ENCODE measurements around the gene AP2A2.
A peak's percentile ranks its signal among the peaks of the same experiment; 100 is the strongest.

AP2A2 gene

DNA sequence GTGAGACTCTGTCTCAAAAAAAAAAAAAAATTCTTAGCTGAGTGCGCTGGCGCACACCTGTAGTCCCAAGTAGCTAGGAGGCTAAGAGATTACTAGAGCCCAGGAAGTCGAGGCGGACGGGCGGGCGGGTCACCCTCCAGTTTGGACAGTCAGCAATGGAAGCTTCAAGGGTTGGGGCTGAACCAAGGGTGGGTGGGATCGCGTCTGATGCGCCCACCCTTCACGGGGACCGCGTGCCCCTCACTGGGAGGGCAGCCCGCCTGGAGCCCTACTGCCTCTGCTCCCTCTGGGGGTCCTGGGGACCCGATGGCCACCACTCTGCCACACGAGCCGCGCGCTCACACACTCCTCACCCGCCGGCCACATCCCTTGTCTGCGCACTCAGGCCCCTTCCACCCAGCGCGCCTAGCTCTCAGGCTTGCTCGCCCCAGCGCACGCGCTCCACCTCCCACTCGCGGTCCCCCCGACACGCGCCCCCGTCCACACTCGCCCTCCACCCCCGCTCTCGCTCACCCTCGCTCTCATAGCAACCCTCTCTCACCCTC lies 15.6 kb upstream of the AP2A2 start:
- Histone ChIP-seq H3K4me1 (ENCODE audit: control insufficient read depth, low read length) (peaks cover 24% of the 10 kb centered on the region), H3K79me2 (ENCODE audit: control insufficient read depth, low read length) (peaks cover 47% of the 10 kb centered on the region), H3K4me3 (ENCODE audit: low read length) (peak overlapping the region; percentile 98), H3K9me3 (ENCODE audit: control insufficient read depth, insufficient read depth, low read length) (no peaks in the 10 kb centered on the region), H3K36me3 (ENCODE audit: control insufficient read depth, low read length) (peaks cover 27% of the 10 kb centered on the region), H3K9me2 (replicated peaks; ENCODE audit: control insufficient read depth, low read length) (no peaks in the 10 kb centered on the region), H3K27ac (ENCODE audit: low read depth, low read length) (peak overlapping the region; percentile 29), H3K4me2 (ENCODE audit: low read length) (peak overlapping the region; percentile 89), H3F3A (ENCODE audit: control insufficient read depth, insufficient read depth) (no peaks in the 10 kb centered on the region), H4K20me1 (ENCODE audit: control insufficient read depth, insufficient read depth, low read depth, low read length) (0 out of 2 replicates have a peak, but pooled peaks cover 3% of the 10 kb centered on the region), H3K27me3 (ENCODE audit: control insufficient read depth, low read length) (no peaks in the 10 kb centered on the region)
- TF ChIP-seq CTCF (IDR thresholded peaks at IDR 0.05; ENCODE audit: low read depth, low read length, poor library complexity, severe bottlenecking) (no peak), EZH2phosphoT487 (IDR thresholded peaks at IDR 0.05; ENCODE audit: borderline replicate concordance, low read length) (no peak)

GRCh38 chr11:910589-911030 lies 15.1 kb upstream of the AP2A2 start, which contains the start of gene CHID1:
Gene CHID1, minus strand, starts transcription at chr11:910810. Its CDS starts 5,994 bp downstream, at chr11:904816.
- Histone ChIP-seq H3K9me3 (ENCODE audit: control insufficient read depth, insufficient read depth, low read length) (no peaks in the 10 kb centered on the region), H3K4me1 (ENCODE audit: control insufficient read depth, low read length) (peaks cover 24% of the 10 kb centered on the region), H3K9me2 (replicated peaks; ENCODE audit: control insufficient read depth, low read length) (no peaks in the 10 kb centered on the region), H3K4me3 (ENCODE audit: low read length) (peak within 1 kb of the TSS; percentile 98), H3K36me3 (ENCODE audit: control insufficient read depth, low read length) (peaks cover 26% of the 10 kb centered on the region), H3F3A (ENCODE audit: control insufficient read depth, insufficient read depth) (no peaks in the 10 kb centered on the region), H3K79me2 (ENCODE audit: control insufficient read depth, low read length) (peaks cover 46% of the 10 kb centered on the region), H4K20me1 (ENCODE audit: control insufficient read depth, insufficient read depth, low read depth, low read length) (0 out of 2 replicates have a peak, but pooled peaks cover 3% of the 10 kb centered on the region), H3K27ac (ENCODE audit: low read depth, low read length) (peak within 1 kb of the TSS; percentile 51), H3K4me2 (ENCODE audit: low read length) (peak within 1 kb of the TSS; percentile 98), H3K27me3 (ENCODE audit: control insufficient read depth, low read length) (no peaks in the 10 kb centered on the region)
- no peak for TF ChIP-seq CTCF (IDR thresholded peaks at IDR 0.05; ENCODE audit: low read depth, low read length, poor library complexity, severe bottlenecking)
- no peak for TF ChIP-seq EZH2phosphoT487 (IDR thresholded peaks at IDR 0.05; ENCODE audit: borderline replicate concordance, low read length)

GRCh38 chr11:911031-911889 lies 14.4 kb upstream of the AP2A2 start:
- Histone ChIP-seq H3K4me2 (ENCODE audit: low read length) (peak overlapping the region; percentile 98), H3K79me2 (ENCODE audit: control insufficient read depth, low read length) (peaks cover 42% of the 10 kb centered on the region), H3K9me3 (ENCODE audit: control insufficient read depth, insufficient read depth, low read length) (no peaks in the 10 kb centered on the region), H3K4me1 (ENCODE audit: control insufficient read depth, low read length) (peaks cover 24% of the 10 kb centered on the region), H3K9me2 (replicated peaks; ENCODE audit: control insufficient read depth, low read length) (no peaks in the 10 kb centered on the region), H3K36me3 (ENCODE audit: control insufficient read depth, low read length) (peaks cover 26% of the 10 kb centered on the region), H3F3A (ENCODE audit: control insufficient read depth, insufficient read depth) (no peaks in the 10 kb centered on the region), H4K20me1 (ENCODE audit: control insufficient read depth, insufficient read depth, low read depth, low read length) (0 out of 2 replicates have a peak, but pooled peaks cover 3% of the 10 kb centered on the region), H3K27ac (ENCODE audit: low read depth, low read length) (peak overlapping the region; percentile 51), H3K4me3 (ENCODE audit: low read length) (peak overlapping the region; percentile 98), H3K27me3 (ENCODE audit: control insufficient read depth, low read length) (no peaks in the 10 kb centered on the region)
- no peak for TF ChIP-seq CTCF (IDR thresholded peaks at IDR 0.05; ENCODE audit: low read depth, low read length, poor library complexity, severe bottlenecking)
- no peak for TF ChIP-seq EZH2phosphoT487 (IDR thresholded peaks at IDR 0.05; ENCODE audit: borderline replicate concordance, low read length)
